Measurements from ENCODE around the gene ARHGAP26. TPM values are rescaled to one million over a fixed set of nuclear protein-coding genes. Genes with fewer than 3 reads are reported as not detected.

The ARHGAP26 gene
- total RNA-seq, 1 donor, result 1.7 TPM

GRCh38 chr5:143174714-143175398, 404.7 kb downstream of the ARHGAP26 start:
- H3K4me3 ChIP-seq (ENCODE audit: low read depth, low read length), result no peak overlapping the region
- no peak for DNase-seq (ENCODE audit: low read depth)
- no peak for TF ChIP-seq CTCF (IDR thresholded peaks at IDR 0.05; ENCODE audit: insufficient read depth, low read depth, low read length)

- no peak for TF ChIP-seq CTCF (IDR thresholded peaks at IDR 0.05; ENCODE audit: insufficient read depth, low read depth, low read length)
- no peak for DNase-seq (ENCODE audit: low read depth)
- no peak overlapping the region for H3K4me3 ChIP-seq (ENCODE audit: low read depth, low read length)
Measured at GRCh38 chr5:143176048-143176447, 405.9 kb downstream of the ARHGAP26 start.

GRCh38 chr5:143177263-143177983, 407.2 kb downstream of the ARHGAP26 start:
- TF ChIP-seq CTCF (IDR thresholded peaks at IDR 0.05; ENCODE audit: insufficient read depth, low read depth, low read length), result no peak
- no peak overlapping the region for H3K4me3 ChIP-seq (ENCODE audit: low read depth, low read length)
- peak; percentile 72 for DNase-seq (ENCODE audit: low read depth)

- TF ChIP-seq CTCF (IDR thresholded peaks at IDR 0.05; ENCODE audit: insufficient read depth, low read depth, low read length), result no peak
- DNase-seq (ENCODE audit: low read depth), result no peak
- no peak overlapping the region for H3K4me3 ChIP-seq (ENCODE audit: low read depth, low read length)
Measured at GRCh38 chr5:143179126-143179740, 409.1 kb downstream of the ARHGAP26 start.

GRCh38 chr5:143180751-143181150, 410.6 kb downstream of the ARHGAP26 start:
- H3K4me3 ChIP-seq (ENCODE audit: low read depth, low read length), result no peak overlapping the region
- TF ChIP-seq CTCF (IDR thresholded peaks at IDR 0.05; ENCODE audit: insufficient read depth, low read depth, low read length), result no peak

GRCh38 chr5:143181173-143181572, 411.0 kb downstream of the ARHGAP26 start:
- DNase-seq (ENCODE audit: low read depth), result no peak
- no peak for TF ChIP-seq CTCF (IDR thresholded peaks at IDR 0.05; ENCODE audit: insufficient read depth, low read depth, low read length)
- H3K4me3 ChIP-seq (ENCODE audit: low read depth, low read length), result no peak overlapping the region

More at GRCh38 chr5:143180751-143181150, 410.6 kb downstream of the ARHGAP26 start:
- DNase-seq (ENCODE audit: low read depth), result no peak
